HUES48 (cell line): ENCODE results near the gene MBNL2.

ENCODE experiments used
- H3K27ac ChIP-seq: one replicate; pipeline ENCODE4 v1.7.0; 2013; ENCODE audit warnings: low read depth, low read length, inconsistent platforms
- H3K27me3 ChIP-seq: 2 replicates; pipeline ENCODE4 v1.6.1; 2013; ENCODE audit warnings: mild to moderate bottlenecking, low read length; ENCODE audit not compliant: control insufficient read depth, insufficient read depth
- H3K36me3 ChIP-seq: 2 replicates; pipeline ENCODE4 v1.6.1; 2013; ENCODE audit warnings: low read length; ENCODE audit not compliant: control insufficient read depth, insufficient read depth
- H3K4me1 ChIP-seq: 2 replicates; pipeline ENCODE4 v1.6.1; 2013; ENCODE audit warnings: mild to moderate bottlenecking, low read length; ENCODE audit not compliant: control insufficient read depth, insufficient read depth
- H3K4me3 ChIP-seq: 2 replicates; pipeline ENCODE4 v1.5.1; 2013; ENCODE audit warnings: mild to moderate bottlenecking, low read depth, low read length
- H3K9ac ChIP-seq: 2 replicates; pipeline ENCODE4 v1.6.1; 2013; ENCODE audit warnings: mild to moderate bottlenecking, low read depth, low read length, moderate library complexity
- H3K9me3 ChIP-seq: 2 replicates; pipeline ENCODE4 v1.6.1; 2013; ENCODE audit warnings: low read length; ENCODE audit not compliant: control insufficient read depth, insufficient read depth

The MBNL2 gene

GRCh38 chr13:97234236-97234635, 12.1 kb downstream of the MBNL2 start:
- no peak overlapping the region for H3K4me3 ChIP-seq
- peaks cover 90% of the 10 kb centered on the region for H3K27me3 ChIP-seq
- H3K27ac ChIP-seq, result no peak overlapping the region
- H3K36me3 ChIP-seq, result no peaks in the 10 kb centered on the region
- H3K9me3 ChIP-seq, result no peaks in the 10 kb centered on the region
- H3K9ac ChIP-seq, result no peak overlapping the region
- no peaks in the 10 kb centered on the region for H3K4me1 ChIP-seq

- Histone ChIP-seq H3K27ac (no peak overlapping the region), H3K27me3 (peaks cover 90% of the 10 kb centered on the region), H3K36me3 (no peaks in the 10 kb centered on the region), H3K9me3 (no peaks in the 10 kb centered on the region), H3K4me3 (no peak overlapping the region), H3K9ac (no peak overlapping the region), H3K4me1 (peaks cover 5% of the 10 kb centered on the region; the same call in 1 of the 2 replicates)
Observed at GRCh38 chr13:97234742-97235141, 12.6 kb downstream of the MBNL2 start.

- Histone ChIP-seq H3K27me3 (peaks cover 84% of the 10 kb centered on the region), H3K9me3 (no peaks in the 10 kb centered on the region), H3K27ac (no peak overlapping the region), H3K9ac (no peak overlapping the region), H3K4me1 (peaks cover 14% of the 10 kb centered on the region), H3K4me3 (no peak overlapping the region), H3K36me3 (no peaks in the 10 kb centered on the region)
Observed at GRCh38 chr13:97235549-97236231, 13.6 kb downstream of the MBNL2 start.

GRCh38 chr13:97237388-97237787, 15.3 kb downstream of the MBNL2 start:
- Histone ChIP-seq H3K27me3 (peaks cover 69% of the 10 kb centered on the region), H3K9me3 (no peaks in the 10 kb centered on the region), H3K9ac (no peak overlapping the region), H3K4me1 (peaks cover 26% of the 10 kb centered on the region), H3K27ac (no peak overlapping the region), H3K36me3 (no peaks in the 10 kb centered on the region), H3K4me3 (no peak overlapping the region)

- H3K9ac ChIP-seq, result no peak overlapping the region
- H3K27me3 ChIP-seq, result peaks cover 61% of the 10 kb centered on the region
- no peaks in the 10 kb centered on the region for H3K36me3 ChIP-seq
- H3K4me3 ChIP-seq, result no peak overlapping the region
- no peak overlapping the region for H3K27ac ChIP-seq
- no peaks in the 10 kb centered on the region for H3K9me3 ChIP-seq
- H3K4me1 ChIP-seq, result peaks cover 26% of the 10 kb centered on the region
Observed at GRCh38 chr13:97238432-97238831, 16.3 kb downstream of the MBNL2 start.

- H3K27me3 ChIP-seq, result peaks cover 56% of the 10 kb centered on the region
- H3K9me3 ChIP-seq, result no peaks in the 10 kb centered on the region
- peaks cover 26% of the 10 kb centered on the region for H3K4me1 ChIP-seq
- no peak overlapping the region for H3K4me3 ChIP-seq
- no peaks in the 10 kb centered on the region for H3K36me3 ChIP-seq
- H3K9ac ChIP-seq, result no peak overlapping the region
- no peak overlapping the region for H3K27ac ChIP-seq
Observed at GRCh38 chr13:97238883-97239282, 16.8 kb downstream of the MBNL2 start.

- no peak overlapping the region for H3K4me3 ChIP-seq
- no peaks in the 10 kb centered on the region for H3K9me3 ChIP-seq
- no peak overlapping the region for H3K27ac ChIP-seq
- no peak overlapping the region for H3K9ac ChIP-seq
- peaks cover 52% of the 10 kb centered on the region for H3K27me3 ChIP-seq
- no peaks in the 10 kb centered on the region for H3K36me3 ChIP-seq
- H3K4me1 ChIP-seq, result peaks cover 26% of the 10 kb centered on the region
Observed at GRCh38 chr13:97239306-97239705, 17.2 kb downstream of the MBNL2 start.

- no peak overlapping the region for H3K4me3 ChIP-seq
- peaks cover 43% of the 10 kb centered on the region for H3K27me3 ChIP-seq
- peaks cover 26% of the 10 kb centered on the region for H3K4me1 ChIP-seq
- H3K36me3 ChIP-seq, result no peaks in the 10 kb centered on the region
- no peak overlapping the region for H3K9ac ChIP-seq
- H3K9me3 ChIP-seq, result no peaks in the 10 kb centered on the region
- no peak overlapping the region for H3K27ac ChIP-seq
Observed at GRCh38 chr13:97239943-97240787, 18.0 kb downstream of the MBNL2 start.

- Histone ChIP-seq H3K4me3 (no peak overlapping the region), H3K4me1 (peaks cover 26% of the 10 kb centered on the region), H3K9me3 (no peaks in the 10 kb centered on the region), H3K27ac (no peak overlapping the region), H3K9ac (no peak overlapping the region), H3K36me3 (no peaks in the 10 kb centered on the region), H3K27me3 (peaks cover 34% of the 10 kb centered on the region)
Observed at GRCh38 chr13:97240788-97241734, 18.9 kb downstream of the MBNL2 start.

GRCh38 chr13:97241761-97242160, 19.6 kb downstream of the MBNL2 start:
- H3K36me3 ChIP-seq, result no peaks in the 10 kb centered on the region
- H3K27ac ChIP-seq, result no peak overlapping the region
- H3K9ac ChIP-seq, result no peak overlapping the region
- peaks cover 30% of the 10 kb centered on the region for H3K27me3 ChIP-seq
- H3K4me1 ChIP-seq, result peaks cover 26% of the 10 kb centered on the region
- H3K4me3 ChIP-seq, result no peak overlapping the region
- no peaks in the 10 kb centered on the region for H3K9me3 ChIP-seq
